Hepatocyte (in vitro differentiated cells): ENCODE data around the gene FRMD7. TPM values are rescaled to one million over a fixed set of nuclear protein-coding genes. Genes with fewer than 3 reads are reported as not detected.
A peak's percentile ranks its signal among the peaks of the same experiment; 100 is the strongest.

ENCODE experiments used
- DNase-seq: peaks from one replicate; pipeline ENCODE4 v3.0.0-alpha.2; 2016; ENCODE audit warnings: low spot score
- H2AFZ ChIP-seq: fragments of 200-600 bp; sonication (generic); 2 replicates; pipeline ENCODE4 v1.6.0; 2016; ENCODE audit warnings: antibody characterized with exemption, mild to moderate bottlenecking
- H3K27ac ChIP-seq: fragments of 200-600 bp; sonication (generic); 2 replicates; pipeline ENCODE4 v1.5.1; 2016; ENCODE audit warnings: mild to moderate bottlenecking
- H3K27me3 ChIP-seq: fragments of 200-600 bp; sonication (generic); 2 replicates; pipeline ENCODE4 v1.6.1; 2016
- H3K36me3 ChIP-seq: fragments of 200-600 bp; sonication (generic); replicated peaks from 2 replicates; pipeline ENCODE4 v1.5.1; 2016; ENCODE audit warnings: low read depth; ENCODE audit not compliant: insufficient read depth
- H3K4me1 ChIP-seq: fragments of 200-600 bp; sonication (generic); 2 replicates; pipeline ENCODE4 v1.5.1; 2016; ENCODE audit warnings: mild to moderate bottlenecking, moderate library complexity; ENCODE audit not compliant: insufficient read depth
- H3K4me2 ChIP-seq: fragments of 200-600 bp; sonication (generic); 2 replicates; pipeline ENCODE4 v1.6.0; 2016
- H3K4me3 ChIP-seq: fragments of 200-600 bp; sonication (generic); 2 replicates; pipeline ENCODE4 v1.5.1; 2016; ENCODE audit warnings: mild to moderate bottlenecking
- H3K79me2 ChIP-seq: fragments of 200-600 bp; sonication (generic); 2 replicates; pipeline ENCODE4 v1.6.0; 2017; ENCODE audit warnings: mild to moderate bottlenecking
- H3K9me2 ChIP-seq: fragments of 200-600 bp; sonication (generic); replicated peaks from 2 replicates; pipeline ENCODE4 v1.6.0; 2017; ENCODE audit warnings: mild to moderate bottlenecking; ENCODE audit not compliant: insufficient read depth
- H3K9me3 ChIP-seq: fragments of 200-600 bp; sonication (generic); 2 replicates; pipeline ENCODE4 v1.5.1; 2016; ENCODE audit warnings: low read depth, mild to moderate bottlenecking
- H4K20me1 ChIP-seq: fragments of 200-600 bp; sonication (generic); 2 replicates; pipeline ENCODE4 v1.6.0; 2016; ENCODE audit warnings: mild to moderate bottlenecking; ENCODE audit not compliant: insufficient read depth, poor library complexity, severe bottlenecking
- EZH2 ChIP-seq: fragments of 200-600 bp; sonication (generic); IDR thresholded peaks from 2 replicates; pipeline ENCODE4 v1.6.1; 2016; ENCODE audit warnings: antibody characterized with exemption, mild to moderate bottlenecking, borderline replicate concordance
- EZH2phosphoT487 ChIP-seq: fragments of 200-600 bp; sonication (generic); IDR thresholded peaks from one replicate; pipeline ENCODE4 v1.6.1; 2018; ENCODE audit warnings: antibody characterized with exemption, mild to moderate bottlenecking, low read depth, moderate library complexity; ENCODE audit not compliant: unreplicated experiment, severe bottlenecking
- WGBS: methylation state at CpG from one replicate; pipeline ENCODE4 v1.1.6; 2016; ENCODE audit warnings: low lambda C conversion rate; ENCODE audit errors: missing lambda C conversion rate; 5-methylcytosine and 5-hydroxymethylcytosine counted together
- polyA plus RNA-seq: library from polyadenylated mRNA; unstranded; fragments of >200 nt; fragmentation: Nextera tagmentation; extraction: Ambion mirVana; gene quantifications from 2 replicates; pipeline ENCODE4 v1.2.1, GENCODE V29; 2016
- total RNA-seq: library from RNA; depleted of rRNA; stranded (reverse); fragments of >200 nt; gene quantifications from 2 replicates; pipeline ENCODE4 v1.2.3, GENCODE V29; 2014
- TF ChIP-seq, protein P1 (sequence below): fragments of 200-600 bp; sonication (generic); IDR thresholded peaks from 2 replicates; pipeline ENCODE4 v1.5.1; 2016; ENCODE audit warnings: antibody characterized with exemption, mild to moderate bottlenecking; ENCODE audit not compliant: poor library complexity

Gene FRMD7
- total and polyA plus RNA-seq, 2 experiments from 2014 or later = not detected

DNA sequence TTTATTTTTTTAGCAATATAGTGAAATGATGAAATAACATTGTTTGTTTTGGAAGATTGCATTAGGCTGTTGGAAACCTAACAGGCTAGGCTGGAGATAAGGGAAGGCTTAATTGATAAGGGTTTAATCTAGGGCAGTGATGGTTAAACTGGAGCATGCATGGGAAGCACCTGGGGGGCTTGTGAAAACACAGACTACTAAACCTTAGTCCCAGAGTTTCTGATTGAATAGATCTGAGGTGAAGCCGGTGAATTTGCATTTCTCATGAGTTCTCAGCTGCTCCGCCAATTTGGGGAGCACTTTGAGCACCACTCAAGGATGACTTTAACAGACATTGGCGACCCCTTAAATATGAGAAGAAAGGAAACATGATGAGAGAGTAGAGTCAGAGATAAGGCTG lies 93.2 kb downstream of the FRMD7 start:
- no peak overlapping the region for H3K4me2 ChIP-seq

GRCh38 chrX:132033166-132033565 lies 94.7 kb downstream of the FRMD7 start:
- no peaks in the 10 kb centered on the region for H3K4me1 ChIP-seq
- no peaks in the 10 kb centered on the region for H3K27me3 ChIP-seq
- no peak overlapping the region for H3K4me3 ChIP-seq
- H3K79me2 ChIP-seq = peaks cover 34% of the 10 kb centered on the region
- H3K9me2 ChIP-seq = no peaks in the 10 kb centered on the region
- WGBS = 51% methylated on average over 3 of the region's 3 CpGs
- H3K36me3 ChIP-seq = no peaks in the 10 kb centered on the region
- H4K20me1 ChIP-seq = no peaks in the 10 kb centered on the region
- H2AFZ ChIP-seq = no peak overlapping the region
- TF ChIP-seq EZH2 (no peak), EZH2phosphoT487 (no peak)
- TF ChIP-seq, protein P1, sequence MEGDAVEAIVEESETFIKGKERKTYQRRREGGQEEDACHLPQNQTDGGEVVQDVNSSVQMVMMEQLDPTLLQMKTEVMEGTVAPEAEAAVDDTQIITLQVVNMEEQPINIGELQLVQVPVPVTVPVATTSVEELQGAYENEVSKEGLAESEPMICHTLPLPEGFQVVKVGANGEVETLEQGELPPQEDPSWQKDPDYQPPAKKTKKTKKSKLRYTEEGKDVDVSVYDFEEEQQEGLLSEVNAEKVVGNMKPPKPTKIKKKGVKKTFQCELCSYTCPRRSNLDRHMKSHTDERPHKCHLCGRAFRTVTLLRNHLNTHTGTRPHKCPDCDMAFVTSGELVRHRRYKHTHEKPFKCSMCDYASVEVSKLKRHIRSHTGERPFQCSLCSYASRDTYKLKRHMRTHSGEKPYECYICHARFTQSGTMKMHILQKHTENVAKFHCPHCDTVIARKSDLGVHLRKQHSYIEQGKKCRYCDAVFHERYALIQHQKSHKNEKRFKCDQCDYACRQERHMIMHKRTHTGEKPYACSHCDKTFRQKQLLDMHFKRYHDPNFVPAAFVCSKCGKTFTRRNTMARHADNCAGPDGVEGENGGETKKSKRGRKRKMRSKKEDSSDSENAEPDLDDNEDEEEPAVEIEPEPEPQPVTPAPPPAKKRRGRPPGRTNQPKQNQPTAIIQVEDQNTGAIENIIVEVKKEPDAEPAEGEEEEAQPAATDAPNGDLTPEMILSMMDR = no peak
- DNase-seq = no peak
- peak overlapping the region; percentile 48 for H3K4me2 ChIP-seq
- peak overlapping the region; percentile 18 for H3K27ac ChIP-seq
- no peaks in the 10 kb centered on the region for H3K9me3 ChIP-seq

More for the DNA sequence above, 93.2 kb downstream of the FRMD7 start:
- Histone ChIP-seq H3K36me3 (no peaks in the 10 kb centered on the region), H3K9me3 (no peaks in the 10 kb centered on the region), H2AFZ (no peak overlapping the region), H3K79me2 (peaks cover 34% of the 10 kb centered on the region), H3K4me1 (no peaks in the 10 kb centered on the region), H3K27me3 (no peaks in the 10 kb centered on the region), H3K9me2 (no peaks in the 10 kb centered on the region), H3K4me3 (no peak overlapping the region), H3K27ac (no peak overlapping the region), H4K20me1 (no peaks in the 10 kb centered on the region)
- TF ChIP-seq, protein P1 = no peak
- TF ChIP-seq EZH2 (no peak), EZH2phosphoT487 (no peak)
- 86% methylated on average over 3 of the region's 3 CpGs for WGBS
- DNase-seq = no peak

- H3K36me3 ChIP-seq = no peaks in the 10 kb centered on the region
- no peak overlapping the region for H3K4me3 ChIP-seq
- WGBS = 72% methylated on average over 4 of the region's 4 CpGs
- DNase-seq = no peak
- H3K4me1 ChIP-seq = no peaks in the 10 kb centered on the region
- H2AFZ ChIP-seq = no peak overlapping the region
- no peaks in the 10 kb centered on the region for H3K9me3 ChIP-seq
- no peak overlapping the region for H3K4me2 ChIP-seq
- TF ChIP-seq EZH2 (no peak), EZH2phosphoT487 (no peak)
- TF ChIP-seq, protein P1 = no peak
- peaks cover 41% of the 10 kb centered on the region for H3K79me2 ChIP-seq
- no peak overlapping the region for H3K27ac ChIP-seq
- H3K27me3 ChIP-seq = no peaks in the 10 kb centered on the region
- no peaks in the 10 kb centered on the region for H4K20me1 ChIP-seq
- no peaks in the 10 kb centered on the region for H3K9me2 ChIP-seq
Observed at GRCh38 chrX:132031867-132032266, 96.0 kb downstream of the FRMD7 start.

DNA sequence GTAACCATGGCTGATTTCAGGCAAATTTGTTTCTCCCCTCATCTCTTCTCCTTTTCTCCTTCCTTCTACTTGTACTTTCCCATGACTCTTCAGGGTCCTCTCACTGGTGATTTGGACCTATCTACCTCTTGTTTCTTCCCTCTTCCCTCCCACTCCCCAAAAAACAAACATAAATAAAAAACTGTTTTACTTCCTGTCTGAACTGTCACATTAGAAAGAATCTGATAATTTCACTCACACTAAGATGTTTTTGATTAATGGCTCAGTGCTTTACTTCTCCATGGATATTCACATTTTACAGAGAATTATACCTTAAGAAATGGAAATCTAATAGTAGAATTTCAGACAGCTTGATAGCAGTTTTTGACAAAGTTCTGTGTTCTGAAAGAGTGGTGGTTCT lies 97.6 kb downstream of the FRMD7 start:
- Histone ChIP-seq H3K36me3 (no peaks in the 10 kb centered on the region), H3K79me2 (peaks cover 52% of the 10 kb centered on the region), H3K4me2 (no peak overlapping the region), H3K4me1 (no peaks in the 10 kb centered on the region), H3K27me3 (no peaks in the 10 kb centered on the region), H3K9me2 (no peaks in the 10 kb centered on the region), H3K27ac (no peak overlapping the region), H3K9me3 (no peaks in the 10 kb centered on the region), H3K4me3 (no peak overlapping the region), H4K20me1 (no peaks in the 10 kb centered on the region), H2AFZ (no peak overlapping the region)
- DNase-seq = no peak
- TF ChIP-seq, protein P1 = no peak
- TF ChIP-seq EZH2 = no peak
- no peak for TF ChIP-seq EZH2phosphoT487
